ENCODE results near the gene CLCN5. TPM values are rescaled to one million over a fixed set of nuclear protein-coding genes. Genes with fewer than 3 reads are reported as not detected.

CLCN5 gene
- polyA plus RNA-seq (2012; ENCODE audit: missing spikeins) = 0.87 TPM

GRCh38 chrX:49922291-49923241, at the start of gene CLCN5:
Gene CLCN5, plus strand, starts transcription at chrX:49922596. Its CDS starts 2,703 bp downstream, at chrX:49925299.
- peak; percentile 71 for DNase-seq (ENCODE audit: insufficient read length)
- peak; percentile 88 for FAIRE-seq
- TF ChIP-seq TAF1 (IDR thresholded peaks at IDR 0.05; ENCODE audit: borderline replicate concordance, low read depth, low read length) (no peak), POLR2A (IDR thresholded peaks at IDR 0.05; ENCODE audit: low read depth, low read length) (peak; percentile 34; the same call in 1 of the 2 replicates)

- TF ChIP-seq TAF1 (IDR thresholded peaks at IDR 0.05; ENCODE audit: borderline replicate concordance, low read depth, low read length) = no peak
- FAIRE-seq (peak; percentile 85), DNase-seq (ENCODE audit: insufficient read length) (peak; percentile 15)
These were observed 45.6 kb upstream of the CLCN5 start for GRCh38 chrX:49876750-49877149.

- DNase-seq (ENCODE audit: insufficient read length) (no peak), FAIRE-seq (peak; percentile 50)
- TF ChIP-seq POLR2AphosphoS5 (IDR thresholded peaks at IDR 0.05; ENCODE audit: low read depth, low read length) (no peak), POLR2A (IDR thresholded peaks at IDR 0.05; ENCODE audit: low read depth, low read length) (no peak), TAF1 (IDR thresholded peaks at IDR 0.05; ENCODE audit: borderline replicate concordance, low read depth, low read length) (no peak)
These were observed 44.8 kb upstream of the CLCN5 start for GRCh38 chrX:49877397-49878101.

GRCh38 chrX:49878128-49878833, 44.1 kb upstream of the CLCN5 start:
- no peak for TF ChIP-seq POLR2AphosphoS5 (IDR thresholded peaks at IDR 0.05; ENCODE audit: low read depth, low read length)
- TF ChIP-seq POLR2A (IDR thresholded peaks at IDR 0.05; ENCODE audit: low read depth, low read length) = no peak
- TF ChIP-seq TAF1 (IDR thresholded peaks at IDR 0.05; ENCODE audit: borderline replicate concordance, low read depth, low read length) = no peak
- FAIRE-seq = no peak
- DNase-seq (ENCODE audit: insufficient read length) = no peak

DNA sequence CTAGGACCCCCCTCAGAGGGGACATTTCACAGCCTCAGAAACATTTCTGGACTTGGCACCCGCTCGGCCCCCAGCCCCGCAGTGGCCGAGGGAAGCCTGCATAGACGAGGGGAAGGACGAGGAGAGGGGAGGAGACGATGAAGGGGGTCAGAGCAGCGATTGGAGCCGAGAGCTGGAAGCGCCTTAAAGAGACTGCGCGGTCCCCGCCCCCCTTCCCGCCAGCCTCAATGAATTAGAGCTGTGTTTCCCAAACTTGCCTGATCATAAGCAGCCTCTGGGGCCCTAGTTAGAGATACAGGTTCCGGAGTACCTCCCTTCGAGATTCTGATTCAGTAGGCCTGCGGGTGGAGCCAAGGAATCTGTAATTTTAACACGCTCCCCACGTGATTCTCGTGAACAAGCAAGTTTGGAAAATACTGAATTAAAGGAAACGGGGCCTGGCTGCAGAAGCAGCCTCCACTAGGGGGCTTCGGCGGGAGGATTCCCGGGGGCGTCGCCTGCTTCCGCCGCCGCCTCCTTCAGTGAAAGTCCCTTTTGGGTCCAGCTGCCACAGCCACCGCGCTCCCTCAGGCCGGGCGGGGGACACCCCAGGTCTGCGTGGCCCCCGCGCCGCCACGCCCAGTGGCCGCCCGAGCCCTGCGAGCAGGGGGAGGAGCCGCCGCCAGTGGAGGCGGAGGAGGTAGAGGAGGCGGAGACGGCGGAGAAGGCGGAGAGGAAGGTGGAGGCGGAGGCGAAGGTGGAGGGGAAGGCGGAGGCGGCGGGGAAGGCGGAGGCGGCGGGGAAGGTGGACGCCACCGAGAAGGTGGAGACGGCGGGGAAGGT, 43.4 kb upstream of the CLCN5 start, which contains the start of gene USP27X:
Gene USP27X (plus strand): TSS at position 651 of the 822 bp plus-strand sequence. CDS start 824 bp downstream, outside the sequence.
- FAIRE-seq = peak; percentile 79
- TF ChIP-seq POLR2AphosphoS5 (IDR thresholded peaks at IDR 0.05; ENCODE audit: low read depth, low read length) = no peak
- no peak for TF ChIP-seq TAF1 (IDR thresholded peaks at IDR 0.05; ENCODE audit: borderline replicate concordance, low read depth, low read length)
- no peak for TF ChIP-seq POLR2A (IDR thresholded peaks at IDR 0.05; ENCODE audit: low read depth, low read length)

DNA sequence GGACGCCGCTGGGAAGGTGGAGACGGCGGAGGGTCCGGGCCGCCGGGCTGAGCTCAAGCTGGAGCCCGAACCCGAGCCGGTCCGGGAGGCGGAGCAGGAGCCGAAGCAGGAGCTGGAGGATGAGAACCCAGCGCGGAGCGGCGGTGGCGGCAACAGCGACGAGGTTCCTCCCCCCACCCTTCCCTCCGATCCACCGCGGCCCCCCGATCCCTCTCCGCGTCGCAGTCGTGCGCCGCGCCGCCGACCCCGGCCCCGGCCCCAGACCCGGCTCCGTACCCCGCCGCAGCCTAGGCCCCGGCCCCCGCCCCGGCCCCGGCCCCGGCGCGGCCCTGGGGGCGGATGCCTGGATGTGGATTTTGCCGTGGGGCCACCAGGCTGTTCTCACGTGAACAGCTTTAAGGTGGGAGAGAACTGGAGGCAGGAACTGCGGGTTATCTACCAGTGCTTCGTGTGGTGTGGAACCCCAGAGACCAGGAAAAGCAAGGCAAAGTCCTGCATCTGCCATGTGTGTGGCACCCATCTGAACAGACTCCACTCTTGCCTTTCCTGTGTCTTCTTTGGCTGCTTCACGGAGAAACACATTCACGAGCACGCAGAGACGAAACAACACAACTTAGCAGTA, 42.6 kb upstream of the CLCN5 start:
- FAIRE-seq (no peak), DNase-seq (ENCODE audit: insufficient read length) (peak; percentile 2)

More for the DNA sequence above, 43.4 kb upstream of the CLCN5 start, which contains the start of gene USP27X:
- DNase-seq (ENCODE audit: insufficient read length) = peak; percentile 48

GRCh38 chrX:49880668-49881067, 41.7 kb upstream of the CLCN5 start:
- TF ChIP-seq POLR2AphosphoS5 (IDR thresholded peaks at IDR 0.05; ENCODE audit: low read depth, low read length) = no peak
- TF ChIP-seq POLR2A (IDR thresholded peaks at IDR 0.05; ENCODE audit: low read depth, low read length) = no peak
- no peak for TF ChIP-seq TAF1 (IDR thresholded peaks at IDR 0.05; ENCODE audit: borderline replicate concordance, low read depth, low read length)
- DNase-seq (ENCODE audit: insufficient read length) = no peak
- FAIRE-seq = peak; percentile 57

More for the DNA sequence above, 42.6 kb upstream of the CLCN5 start:
- TF ChIP-seq TAF1 (IDR thresholded peaks at IDR 0.05; ENCODE audit: borderline replicate concordance, low read depth, low read length) (no peak), POLR2AphosphoS5 (IDR thresholded peaks at IDR 0.05; ENCODE audit: low read depth, low read length) (no peak), POLR2A (IDR thresholded peaks at IDR 0.05; ENCODE audit: low read depth, low read length) (no peak)

GRCh38 chrX:49884290-49884862, 38.0 kb upstream of the CLCN5 start:
- peak; percentile 90 for FAIRE-seq
- DNase-seq (ENCODE audit: insufficient read length) = peak; percentile 16
- TF ChIP-seq TAF1 (IDR thresholded peaks at IDR 0.05; ENCODE audit: borderline replicate concordance, low read depth, low read length) (no peak), POLR2AphosphoS5 (IDR thresholded peaks at IDR 0.05; ENCODE audit: low read depth, low read length) (no peak), POLR2A (IDR thresholded peaks at IDR 0.05; ENCODE audit: low read depth, low read length) (no peak)

GRCh38 chrX:49892542-49892941, 29.9 kb upstream of the CLCN5 start:
- TF ChIP-seq POLR2AphosphoS5 (IDR thresholded peaks at IDR 0.05; ENCODE audit: low read depth, low read length) = no peak
- TF ChIP-seq POLR2A (IDR thresholded peaks at IDR 0.05; ENCODE audit: low read depth, low read length) = no peak
- no peak for TF ChIP-seq TAF1 (IDR thresholded peaks at IDR 0.05; ENCODE audit: borderline replicate concordance, low read depth, low read length)
- DNase-seq (ENCODE audit: insufficient read length) (no peak), FAIRE-seq (no peak)

- FAIRE-seq = no peak
- no peak for DNase-seq (ENCODE audit: insufficient read length)
- TF ChIP-seq POLR2AphosphoS5 (IDR thresholded peaks at IDR 0.05; ENCODE audit: low read depth, low read length) = no peak
- no peak for TF ChIP-seq POLR2A (IDR thresholded peaks at IDR 0.05; ENCODE audit: low read depth, low read length)
- TF ChIP-seq TAF1 (IDR thresholded peaks at IDR 0.05; ENCODE audit: borderline replicate concordance, low read depth, low read length) = no peak
These were observed 25.4 kb upstream of the CLCN5 start for GRCh38 chrX:49896951-49897350.
